Measurements from ENCODE around the gene PNPO.

PNPO gene

DNA sequence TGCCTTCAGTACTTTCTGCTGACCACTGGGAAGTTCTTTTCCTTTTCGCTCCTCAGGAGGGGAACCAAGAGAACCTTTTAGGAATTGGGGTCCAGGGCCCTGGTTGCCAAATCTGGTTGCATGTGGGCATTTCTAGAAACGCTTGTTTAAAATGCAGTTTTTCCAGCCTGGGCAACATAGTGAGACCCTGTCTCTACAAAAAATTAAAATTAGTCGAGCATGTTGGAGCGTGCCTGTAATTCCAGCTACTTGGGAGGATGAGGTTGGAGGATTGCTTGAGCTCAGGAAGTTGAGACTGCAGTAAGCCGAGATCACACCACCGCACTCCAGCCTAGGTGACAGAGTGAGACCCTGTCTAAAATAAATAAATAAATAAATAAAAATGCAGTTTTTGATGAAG is 1.2 kb downstream of the PNPO start:
- H3K9ac ChIP-seq (ENCODE audit: low read length), result peak overlapping the region; percentile 81
- H2AFZ ChIP-seq (ENCODE audit: low read depth, low read length), result no peak overlapping the region
- no peak for TF ChIP-seq EZH2phosphoT487 (IDR thresholded peaks at IDR 0.05; ENCODE audit: low read depth)
- TF ChIP-seq CTCF (IDR thresholded peaks at IDR 0.05; ENCODE audit: low read depth, low read length), result no peak
- H3K9me3 ChIP-seq (ENCODE audit: insufficient read depth, low read length), result no peaks in the 10 kb centered on the region
- H3K4me1 ChIP-seq (ENCODE audit: low read length), result peaks cover 31% of the 10 kb centered on the region
- H3K4me3 ChIP-seq (ENCODE audit: low read length), result peak overlapping the region; percentile 82
- H3K79me2 ChIP-seq (ENCODE audit: low read length), result peaks cover 28% of the 10 kb centered on the region
- H3K27me3 ChIP-seq (ENCODE audit: low read depth, low read length), result no peaks in the 10 kb centered on the region
- H3K27ac ChIP-seq (ENCODE audit: low read length), result no peak overlapping the region
- H3K4me2 ChIP-seq (ENCODE audit: low read length), result peak overlapping the region; percentile 99
- H4K20me1 ChIP-seq (ENCODE audit: insufficient read depth, low read length), result no peaks in the 10 kb centered on the region
- H3K36me3 ChIP-seq (replicated peaks; ENCODE audit: low read depth, low read length), result peaks cover 31% of the 10 kb centered on the region

- Histone ChIP-seq H3K27me3 (ENCODE audit: low read depth, low read length) (no peaks in the 10 kb centered on the region), H3K79me2 (ENCODE audit: low read length) (peaks cover 28% of the 10 kb centered on the region), H3K36me3 (replicated peaks; ENCODE audit: low read depth, low read length) (peaks cover 44% of the 10 kb centered on the region), H2AFZ (ENCODE audit: low read depth, low read length) (no peak overlapping the region), H3K9me3 (ENCODE audit: insufficient read depth, low read length) (no peaks in the 10 kb centered on the region), H3K4me1 (ENCODE audit: low read length) (peaks cover 49% of the 10 kb centered on the region), H3K27ac (ENCODE audit: low read length) (no peak overlapping the region), H3K9ac (ENCODE audit: low read length) (no peak overlapping the region), H3K4me3 (ENCODE audit: low read length) (no peak overlapping the region), H3K4me2 (ENCODE audit: low read length) (no peak overlapping the region), H4K20me1 (ENCODE audit: insufficient read depth, low read length) (no peaks in the 10 kb centered on the region)
- TF ChIP-seq EZH2phosphoT487 (IDR thresholded peaks at IDR 0.05; ENCODE audit: low read depth) (no peak), CTCF (IDR thresholded peaks at IDR 0.05; ENCODE audit: low read depth, low read length) (no peak)
These were observed 3.7 kb downstream of the PNPO start for GRCh38 chr17:47945080-47945479.

- H3K9ac ChIP-seq (ENCODE audit: low read length), result no peak overlapping the region
- H2AFZ ChIP-seq (ENCODE audit: low read depth, low read length), result no peak overlapping the region
- TF ChIP-seq CTCF (IDR thresholded peaks at IDR 0.05; ENCODE audit: low read depth, low read length) (no peak), EZH2phosphoT487 (IDR thresholded peaks at IDR 0.05; ENCODE audit: low read depth) (no peak)
- no peaks in the 10 kb centered on the region for H3K9me3 ChIP-seq (ENCODE audit: insufficient read depth, low read length)
- no peak overlapping the region for H3K4me2 ChIP-seq (ENCODE audit: low read length)
- H3K27ac ChIP-seq (ENCODE audit: low read length), result peak overlapping the region; percentile 22; the same call in 1 of the 2 replicates
- no peak overlapping the region for H3K4me3 ChIP-seq (ENCODE audit: low read length)
- H4K20me1 ChIP-seq (ENCODE audit: insufficient read depth, low read length), result no peaks in the 10 kb centered on the region
- peaks cover 45% of the 10 kb centered on the region for H3K36me3 ChIP-seq (replicated peaks; ENCODE audit: low read depth, low read length)
- H3K27me3 ChIP-seq (ENCODE audit: low read depth, low read length), result no peaks in the 10 kb centered on the region
- H3K4me1 ChIP-seq (ENCODE audit: low read length), result peaks cover 43% of the 10 kb centered on the region
- peaks cover 28% of the 10 kb centered on the region for H3K79me2 ChIP-seq (ENCODE audit: low read length)
These were observed 4.4 kb downstream of the PNPO start for GRCh38 chr17:47945529-47946508.

GRCh38 chr17:47946516-47946915 is 5.1 kb downstream of the PNPO start:
- Histone ChIP-seq H3K4me1 (ENCODE audit: low read length) (peaks cover 39% of the 10 kb centered on the region), H3K9ac (ENCODE audit: low read length) (no peak overlapping the region), H3K79me2 (ENCODE audit: low read length) (peaks cover 24% of the 10 kb centered on the region), H3K36me3 (replicated peaks; ENCODE audit: low read depth, low read length) (peaks cover 45% of the 10 kb centered on the region), H4K20me1 (ENCODE audit: insufficient read depth, low read length) (no peaks in the 10 kb centered on the region), H3K4me3 (ENCODE audit: low read length) (no peak overlapping the region), H3K27me3 (ENCODE audit: low read depth, low read length) (no peaks in the 10 kb centered on the region), H3K27ac (ENCODE audit: low read length) (0 out of 2 replicates have a peak overlapping the region, but pooled peaks have one; percentile 22), H3K9me3 (ENCODE audit: insufficient read depth, low read length) (no peaks in the 10 kb centered on the region), H2AFZ (ENCODE audit: low read depth, low read length) (no peak overlapping the region), H3K4me2 (ENCODE audit: low read length) (no peak overlapping the region)
- TF ChIP-seq EZH2phosphoT487 (IDR thresholded peaks at IDR 0.05; ENCODE audit: low read depth) (no peak), CTCF (IDR thresholded peaks at IDR 0.05; ENCODE audit: low read depth, low read length) (no peak)
